BLaER1 treated with 17β-estradiol and CSF1 and Interleukin-3, amounts not matched to agents 10 nM and 100 nM (cell line): Measurements from ENCODE around the gene SLCO6A1.
"Not testable (repeated sequence)": the region's sequence is repeated elsewhere in the genome, so short reads cannot be mapped to it uniquely, and the experiment has no call there.

Experiments used
- H3K27ac ChIP-seq, 11 experiments: shearing (Covaris generic); formaldehyde crosslinking; 2 replicates each; pipeline ENCODE4 v1.8.1; 2022
- H3K27me3 ChIP-seq, 11 experiments: shearing (Covaris generic); formaldehyde crosslinking; 2 replicates each; pipeline ENCODE4 v1.8.1; 2022
- H3K36me3 ChIP-seq, 11 experiments: shearing (Covaris generic); formaldehyde crosslinking; 2 replicates each; pipeline ENCODE4 v1.8.1; 2022
- H3K4me1 ChIP-seq, 10 experiments: shearing (Covaris generic); formaldehyde crosslinking; 2 replicates each; pipeline ENCODE4 v1.8.1; 2022
- H3K4me2 ChIP-seq, 11 experiments: shearing (Covaris generic); formaldehyde crosslinking; 2 replicates each; pipeline ENCODE4 v1.8.1; 2022
- H3K4me3 ChIP-seq, 10 experiments: shearing (Covaris generic); formaldehyde crosslinking; 2 replicates each; pipeline ENCODE4 v1.8.1; 2022
- H3K9ac ChIP-seq, 11 experiments: shearing (Covaris generic); formaldehyde crosslinking; 2 replicates each; pipeline ENCODE4 v1.8.1; 2022
- H3K9me3 ChIP-seq, 11 experiments: shearing (Covaris generic); formaldehyde crosslinking; replicated peaks in 1 of 11; 2 replicates each; pipeline ENCODE4 v1.8.1; 2022
- H4K20me1 ChIP-seq, 11 experiments: shearing (Covaris generic); formaldehyde crosslinking; 2 replicates each; pipeline ENCODE4 v1.8.1; 2022
- Cebpa-rat ChIP-seq, 11 experiments: shearing (Covaris generic); IDR thresholded peaks; 2 replicates each; pipeline ENCODE4 v1.8.1; 2022

The SLCO6A1 gene

GRCh38 chr5:102536323-102536928 lies 37.6 kb upstream of the SLCO6A1 start:
- H3K9me3 ChIP-seq = peaks cover 5 to 30% (median 15%) of the 10 kb centered on the region in 11 experiments; a peak in 20 of 22 replicates
- no peak overlapping the region for H3K4me2 ChIP-seq
- peaks cover 0 to 12% (median 6%) of the 10 kb centered on the region in 10 experiments; a peak in 15 of 20 replicates for H3K4me1 ChIP-seq
- H3K36me3 ChIP-seq = no peaks in the 10 kb centered on the region
- no peak for TF ChIP-seq Cebpa-rat (IDR thresholded peaks at IDR 0.05)
- no peak overlapping the region for H3K4me3 ChIP-seq
- H3K27me3 ChIP-seq = no peaks in the 10 kb centered on the region
- no peak overlapping the region for H3K27ac ChIP-seq
- H4K20me1 ChIP-seq = no peaks in the 10 kb centered on the region
- H3K9ac ChIP-seq = no peak overlapping the region

- Histone ChIP-seq H3K27ac (peak overlapping the region; percentile 8 to 86 (median 81); a peak in 19 of 22 replicates), H3K4me2 (peak overlapping the region in 8 of 11 experiments; percentile 5 to 73 (median 47); a peak in 10 of 22 replicates), H3K9me3 (peaks cover 0 to 42% (median 9%) of the 10 kb centered on the region in 11 experiments; a peak in 11 of 22 replicates)
Observed at GRCh38 chr5:102532123-102532522, 33.3 kb upstream of the SLCO6A1 start.

GRCh38 chr5:102531506-102531905 lies 32.7 kb upstream of the SLCO6A1 start:
- peak overlapping the region in 7 of 11 experiments; percentile 17 to 54 (median 44); a peak in 10 of 22 replicates for H3K9ac ChIP-seq
- H3K9me3 ChIP-seq = peaks cover 0 to 42% (median 9%) of the 10 kb centered on the region in 11 experiments; a peak in 11 of 22 replicates
- H3K27me3 ChIP-seq = no peaks in the 10 kb centered on the region
- peak overlapping the region in 9 of 11 experiments; percentile 3 to 73 (median 32); a peak in 9 of 22 replicates for H3K4me2 ChIP-seq
- H3K4me1 ChIP-seq = peaks cover 0 to 36% (median 16%) of the 10 kb centered on the region in 10 experiments; a peak in 15 of 20 replicates
- no peaks in the 10 kb centered on the region for H3K36me3 ChIP-seq
- peak overlapping the region; percentile 33 to 86 (median 81) for H3K27ac ChIP-seq
- no peak overlapping the region for H3K4me3 ChIP-seq
- H4K20me1 ChIP-seq = no peaks in the 10 kb centered on the region
- TF ChIP-seq Cebpa-rat (IDR thresholded peaks at IDR 0.05) = peak in 5 of 11 experiments; percentile 36 to 92 (median 55); a peak in 8 of 22 replicates

More at GRCh38 chr5:102532123-102532522, 33.3 kb upstream of the SLCO6A1 start:
- Histone ChIP-seq H3K4me1 (peaks cover 0 to 36% (median 16%) of the 10 kb centered on the region in 10 experiments; a peak in 15 of 20 replicates), H3K36me3 (no peaks in the 10 kb centered on the region), H3K9ac (peak overlapping the region in 3 of 11 experiments; percentile 34 to 45 (median 39); a peak in 1 of 22 replicates), H3K27me3 (no peaks in the 10 kb centered on the region), H4K20me1 (no peaks in the 10 kb centered on the region), H3K4me3 (no peak overlapping the region)
- TF ChIP-seq Cebpa-rat (IDR thresholded peaks at IDR 0.05) = no peak

GRCh38 chr5:102529447-102529846 lies 30.6 kb upstream of the SLCO6A1 start:
- no peak overlapping the region for H3K4me3 ChIP-seq
- no peaks in the 10 kb centered on the region for H3K27me3 ChIP-seq
- H3K27ac ChIP-seq = peak overlapping the region in 4 of 11 experiments; percentile 2 to 86 (median 48); a peak in 5 of 22 replicates
- H3K4me2 ChIP-seq = no peak overlapping the region; a peak in 1 of 22 replicates
- no peaks in the 10 kb centered on the region for H3K36me3 ChIP-seq
- H4K20me1 ChIP-seq = no peaks in the 10 kb centered on the region
- no peak for TF ChIP-seq Cebpa-rat (IDR thresholded peaks at IDR 0.05)
- peaks cover 0 to 55% (median 19%) of the 10 kb centered on the region in 11 experiments; a peak in 12 of 22 replicates for H3K9me3 ChIP-seq
- no peak overlapping the region for H3K9ac ChIP-seq
- peaks cover 0 to 36% (median 16%) of the 10 kb centered on the region in 10 experiments; a peak in 15 of 20 replicates for H3K4me1 ChIP-seq

- Histone ChIP-seq H3K4me1 (peaks cover 0 to 37% (median 17%) of the 10 kb centered on the region in 10 experiments; a peak in 15 of 20 replicates), H3K36me3 (no peaks in the 10 kb centered on the region), H3K4me3 (no peak overlapping the region), H3K9me3 (peaks cover 0 to 60% (median 23%) of the 10 kb centered on the region in 11 experiments; a peak in 12 of 22 replicates), H3K27ac (peak overlapping the region in 3 of 11 experiments; percentile 2 to 86 (median 6); a peak in 4 of 22 replicates), H4K20me1 (no peaks in the 10 kb centered on the region), H3K27me3 (no peaks in the 10 kb centered on the region), H3K9ac (no peak overlapping the region), H3K4me2 (no peak overlapping the region)
- TF ChIP-seq Cebpa-rat (IDR thresholded peaks at IDR 0.05) = no peak
Observed at GRCh38 chr5:102529031-102529430, 30.2 kb upstream of the SLCO6A1 start.

DNA sequence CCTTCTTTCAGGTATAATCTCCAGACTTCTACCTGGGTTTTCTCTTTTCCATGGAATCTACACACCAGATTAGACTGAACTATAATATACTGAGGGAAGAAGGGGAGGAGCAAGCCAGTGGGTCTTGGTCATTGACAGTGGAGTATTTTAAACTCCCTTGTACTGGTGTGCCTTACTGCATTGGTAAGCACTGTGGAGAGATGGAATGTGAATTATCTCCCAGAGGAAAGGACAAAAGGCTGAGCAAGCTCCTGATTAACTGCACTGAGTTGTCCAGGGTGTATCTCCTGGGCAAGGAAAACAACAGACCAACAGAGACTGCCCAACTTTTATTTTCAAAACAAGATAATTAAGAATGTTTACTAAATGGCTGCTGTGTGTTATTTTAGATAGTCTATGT lies 29.8 kb upstream of the SLCO6A1 start:
- Histone ChIP-seq H3K9ac (no peak overlapping the region), H3K4me3 (no peak overlapping the region), H3K4me1 (peaks cover 0 to 42% (median 20%) of the 10 kb centered on the region in 10 experiments; a peak in 15 of 20 replicates), H4K20me1 (no peaks in the 10 kb centered on the region), H3K27ac (peak overlapping the region in 3 of 11 experiments; percentile 2 to 86 (median 6); a peak in 4 of 22 replicates), H3K36me3 (no peaks in the 10 kb centered on the region), H3K27me3 (no peaks in the 10 kb centered on the region), H3K9me3 (peaks cover 0 to 60% (median 23%) of the 10 kb centered on the region in 11 experiments; a peak in 12 of 22 replicates), H3K4me2 (no peak overlapping the region)
- no peak for TF ChIP-seq Cebpa-rat (IDR thresholded peaks at IDR 0.05)

DNA sequence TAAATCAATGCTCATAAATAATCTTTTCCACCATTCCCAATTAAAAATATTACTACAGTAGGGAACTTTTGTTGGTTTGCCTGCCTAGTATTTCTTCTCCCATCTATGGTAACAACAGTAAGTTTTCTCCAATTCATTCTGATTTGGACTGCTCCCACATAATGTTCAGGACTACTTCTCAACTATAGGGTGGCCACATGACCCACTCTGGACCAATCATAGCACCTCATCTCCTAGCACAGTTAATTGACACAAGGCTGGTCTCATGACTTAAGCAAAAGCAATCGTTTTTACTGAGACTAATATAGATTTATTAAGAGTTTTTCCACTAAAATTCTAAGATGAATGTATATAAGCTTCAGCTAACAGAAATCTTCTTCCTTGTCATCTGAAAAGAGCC lies 28.7 kb upstream of the SLCO6A1 start:
- H3K9ac ChIP-seq = no peak overlapping the region
- no peaks in the 10 kb centered on the region for H3K36me3 ChIP-seq

DNA sequence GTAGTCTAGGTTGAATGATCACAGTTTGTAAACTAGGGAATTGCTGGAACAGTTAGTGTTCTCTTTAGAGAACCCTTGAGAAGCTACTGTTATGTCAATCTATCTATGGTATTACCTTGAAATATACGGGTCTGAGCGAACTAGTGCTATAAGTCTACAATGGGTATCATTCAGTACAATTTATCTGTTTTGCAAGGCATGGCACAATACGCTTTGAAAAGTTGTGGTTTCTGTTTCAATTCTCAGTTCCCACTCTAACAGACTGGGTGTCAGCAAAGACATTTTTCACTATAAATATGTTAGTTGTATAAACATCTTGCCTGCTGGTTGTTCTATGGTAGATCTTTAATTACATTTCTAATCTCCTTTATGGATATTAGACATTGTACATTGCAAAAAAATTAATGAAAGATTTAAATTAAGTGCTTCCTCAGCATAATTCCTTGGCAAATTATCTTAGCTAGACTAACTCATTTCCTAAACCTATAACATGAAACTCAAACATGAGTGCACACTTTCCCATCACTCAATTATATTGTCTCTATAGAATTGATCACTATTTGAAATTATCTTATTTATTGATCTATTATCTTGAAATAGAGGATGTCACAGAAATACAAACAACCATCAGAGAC lies 24.9 kb upstream of the SLCO6A1 start:
- H3K9me3 ChIP-seq = peaks cover 0 to 22% (median 7%) of the 10 kb centered on the region in 11 experiments; a peak in 10 of 22 replicates
- TF ChIP-seq Cebpa-rat (IDR thresholded peaks at IDR 0.05) = no peak
- H3K27me3 ChIP-seq = no peaks in the 10 kb centered on the region
- H4K20me1 ChIP-seq = no peaks in the 10 kb centered on the region
- peaks cover 0 to 19% (median 7%) of the 10 kb centered on the region in 10 experiments; a peak in 10 of 20 replicates for H3K4me1 ChIP-seq
- peak overlapping the region in 7 of 11 experiments; percentile 11 to 63 (median 44); a peak in 9 of 22 replicates for H3K4me2 ChIP-seq
- no peak overlapping the region for H3K4me3 ChIP-seq
- peak overlapping the region in 7 of 11 experiments; percentile 19 to 64 (median 47); a peak in 14 of 22 replicates for H3K27ac ChIP-seq
- no peak overlapping the region for H3K9ac ChIP-seq
- no peaks in the 10 kb centered on the region for H3K36me3 ChIP-seq

More for the DNA sequence above, 28.7 kb upstream of the SLCO6A1 start:
- H3K27ac ChIP-seq = no peak overlapping the region
- H4K20me1 ChIP-seq = no peaks in the 10 kb centered on the region
- peaks cover 0 to 47% (median 22%) of the 10 kb centered on the region in 10 experiments; a peak in 15 of 20 replicates for H3K4me1 ChIP-seq
- no peak overlapping the region for H3K4me2 ChIP-seq
- no peak overlapping the region for H3K4me3 ChIP-seq
- H3K27me3 ChIP-seq = no peaks in the 10 kb centered on the region
- TF ChIP-seq Cebpa-rat (IDR thresholded peaks at IDR 0.05) = no peak
- peaks cover 0 to 51% (median 15%) of the 10 kb centered on the region in 11 experiments; a peak in 12 of 22 replicates for H3K9me3 ChIP-seq

GRCh38 chr5:102511666-102512065 lies 12.9 kb upstream of the SLCO6A1 start:
- Histone ChIP-seq H4K20me1 (no peaks in the 10 kb centered on the region), H3K4me3 (no peak overlapping the region), H3K36me3 (no peaks in the 10 kb centered on the region), H3K9me3 (no peaks in the 10 kb centered on the region), H3K4me2 (no peak overlapping the region), H3K9ac (no peak overlapping the region), H3K27ac (no peak overlapping the region), H3K4me1 (no peaks in the 10 kb centered on the region), H3K27me3 (no peaks in the 10 kb centered on the region)
- TF ChIP-seq Cebpa-rat (IDR thresholded peaks at IDR 0.05) = no peak

GRCh38 chr5:102491261-102491914 lies 7.4 kb downstream of the SLCO6A1 start:
- peaks cover 9 to 28% (median 25%) of the 10 kb centered on the region in 11 experiments for H3K9me3 ChIP-seq
- not testable (repeated sequence) for H3K4me2 ChIP-seq, H3K4me3 ChIP-seq, H3K27me3 ChIP-seq, H3K9ac ChIP-seq, H3K27ac ChIP-seq, H4K20me1 ChIP-seq, H3K4me1 ChIP-seq, H3K36me3 ChIP-seq
